ENCODE results near the gene BOD1L1. TPM values are rescaled to one million over a fixed set of nuclear protein-coding genes. Genes with fewer than 3 reads are reported as not detected.

Gene BOD1L1
- total and polyA plus RNA-seq, 2 donors (not counting 1 experiment from before 2014, with no cell fraction given) = 20.1 to 34.3 TPM

DNA sequence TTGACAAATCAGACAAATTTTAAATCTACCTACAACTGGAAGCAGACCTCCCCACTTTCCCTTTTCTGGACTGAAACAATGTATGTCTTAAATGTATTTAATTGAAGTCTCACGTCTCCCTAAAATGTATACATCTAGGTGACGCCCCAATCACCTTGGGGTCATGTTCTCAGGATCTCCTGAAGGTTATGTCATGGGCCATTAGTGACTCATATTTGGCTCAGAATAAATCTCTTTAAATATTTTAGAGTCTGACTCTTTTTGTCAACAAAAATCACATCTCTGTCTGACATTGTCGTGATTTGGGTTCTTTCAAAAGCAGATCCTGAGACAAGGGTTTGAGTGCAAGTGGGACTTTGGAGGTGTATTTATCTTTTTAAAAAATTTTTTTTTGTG, 26.2 kb upstream of the BOD1L1 start:
- H3K36me3 ChIP-seq (ENCODE audit: control insufficient read depth, insufficient read depth, low read length) = no peaks in the 10 kb centered on the region
- TF ChIP-seq, protein P1, sequence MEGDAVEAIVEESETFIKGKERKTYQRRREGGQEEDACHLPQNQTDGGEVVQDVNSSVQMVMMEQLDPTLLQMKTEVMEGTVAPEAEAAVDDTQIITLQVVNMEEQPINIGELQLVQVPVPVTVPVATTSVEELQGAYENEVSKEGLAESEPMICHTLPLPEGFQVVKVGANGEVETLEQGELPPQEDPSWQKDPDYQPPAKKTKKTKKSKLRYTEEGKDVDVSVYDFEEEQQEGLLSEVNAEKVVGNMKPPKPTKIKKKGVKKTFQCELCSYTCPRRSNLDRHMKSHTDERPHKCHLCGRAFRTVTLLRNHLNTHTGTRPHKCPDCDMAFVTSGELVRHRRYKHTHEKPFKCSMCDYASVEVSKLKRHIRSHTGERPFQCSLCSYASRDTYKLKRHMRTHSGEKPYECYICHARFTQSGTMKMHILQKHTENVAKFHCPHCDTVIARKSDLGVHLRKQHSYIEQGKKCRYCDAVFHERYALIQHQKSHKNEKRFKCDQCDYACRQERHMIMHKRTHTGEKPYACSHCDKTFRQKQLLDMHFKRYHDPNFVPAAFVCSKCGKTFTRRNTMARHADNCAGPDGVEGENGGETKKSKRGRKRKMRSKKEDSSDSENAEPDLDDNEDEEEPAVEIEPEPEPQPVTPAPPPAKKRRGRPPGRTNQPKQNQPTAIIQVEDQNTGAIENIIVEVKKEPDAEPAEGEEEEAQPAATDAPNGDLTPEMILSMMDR (conservative IDR thresholded peaks at IDR 0.05 in 1 of 2, IDR thresholded peaks at IDR 0.05 in 1 of 2; ENCODE audit: low read depth in 1 of 2, low read length in 2 of 2) = no peak
- TF ChIP-seq EZH2 (IDR thresholded peaks at IDR 0.05; ENCODE audit: low read length, missing control alignments) = no peak
- H3K27ac ChIP-seq (ENCODE audit: insufficient read depth, low read length) = no peak overlapping the region
- H3K79me2 ChIP-seq (ENCODE audit: control insufficient read depth, insufficient read depth, low read length) = no peaks in the 10 kb centered on the region
- peak overlapping the region in 2 of 4 experiments; percentile 67 to 71 for H3K4me3 ChIP-seq (replicated peaks in 1 of 4; ENCODE audit: control extremely low read depth in 1 of 4, insufficient read depth in 1 of 4, low read depth in 3 of 4, low read length in 4 of 4)
- no peak overlapping the region for H2AFZ ChIP-seq (ENCODE audit: low read length)
- peak in 1 of 2 donors; percentile 47 for DNase-seq (ENCODE audit: low read depth in 2 of 2)
- H3K4me2 ChIP-seq (ENCODE audit: extremely low read depth, insufficient read depth, low read length) = no peak overlapping the region
- H3K4me1 ChIP-seq (ENCODE audit: control insufficient read depth, extremely low read depth, insufficient read depth, low read length) = peaks cover 5% of the 10 kb centered on the region
- no peaks in the 10 kb centered on the region for H4K20me1 ChIP-seq (ENCODE audit: control insufficient read depth, extremely low read depth, insufficient read depth, low read length)
- H3K9me3 ChIP-seq (ENCODE audit: control insufficient read depth, insufficient read depth, low read depth, low read length) = no peaks in the 10 kb centered on the region
- no peaks in the 10 kb centered on the region for H3K27me3 ChIP-seq (ENCODE audit: control insufficient read depth, insufficient read depth, low read length)
- no peak overlapping the region for H3K9ac ChIP-seq (ENCODE audit: insufficient read depth, low read length)

DNA sequence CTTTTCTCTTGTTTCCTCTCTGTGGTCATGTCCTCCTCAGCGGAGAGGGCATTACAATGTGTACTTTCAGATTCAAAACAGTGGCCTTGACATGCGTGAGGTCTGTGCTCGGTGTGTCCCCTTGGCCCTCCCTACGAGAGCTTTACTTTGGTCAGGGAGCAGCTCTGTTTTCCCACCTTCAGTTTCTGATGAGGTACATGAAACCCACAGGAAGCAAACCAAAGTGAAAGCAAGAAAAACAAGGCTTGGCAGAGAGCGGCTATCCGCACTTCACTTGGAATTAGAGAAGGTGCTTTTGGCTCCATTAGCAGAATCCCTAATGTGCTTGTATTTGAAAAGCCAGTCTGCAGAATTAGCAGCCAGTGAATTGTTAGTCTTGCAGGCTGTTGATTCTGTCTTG, 19.5 kb upstream of the BOD1L1 start:
- H3K9me3 ChIP-seq (ENCODE audit: control insufficient read depth, insufficient read depth, low read depth, low read length) = no peaks in the 10 kb centered on the region
- H3K27ac ChIP-seq (ENCODE audit: insufficient read depth, low read length) = no peak overlapping the region
- H3K27me3 ChIP-seq (ENCODE audit: control insufficient read depth, insufficient read depth, low read length) = no peaks in the 10 kb centered on the region
- H3K4me2 ChIP-seq (ENCODE audit: extremely low read depth, insufficient read depth, low read length) = peak overlapping the region; percentile 77
- no peaks in the 10 kb centered on the region for H3K79me2 ChIP-seq (ENCODE audit: control insufficient read depth, insufficient read depth, low read length)
- H3K9ac ChIP-seq (ENCODE audit: insufficient read depth, low read length) = no peak overlapping the region
- peaks cover 2% of the 10 kb centered on the region for H3K4me1 ChIP-seq (ENCODE audit: control insufficient read depth, extremely low read depth, insufficient read depth, low read length)
- peak overlapping the region in 1 of 4 experiments; percentile 31 for H3K4me3 ChIP-seq (replicated peaks in 1 of 4; ENCODE audit: control extremely low read depth in 1 of 4, insufficient read depth in 1 of 4, low read depth in 3 of 4, low read length in 4 of 4)
- TF ChIP-seq, protein P1 (conservative IDR thresholded peaks at IDR 0.05 in 1 of 2, IDR thresholded peaks at IDR 0.05 in 1 of 2; ENCODE audit: low read depth in 1 of 2, low read length in 2 of 2) = no peak
- no peak for TF ChIP-seq EZH2 (IDR thresholded peaks at IDR 0.05; ENCODE audit: low read length, missing control alignments)
- no peaks in the 10 kb centered on the region for H4K20me1 ChIP-seq (ENCODE audit: control insufficient read depth, extremely low read depth, insufficient read depth, low read length)
- no peaks in the 10 kb centered on the region for H3K36me3 ChIP-seq (ENCODE audit: control insufficient read depth, insufficient read depth, low read length)
- DNase-seq (ENCODE audit: low read depth in 2 of 2) = no peak
- peak overlapping the region; percentile 69 for H2AFZ ChIP-seq (ENCODE audit: low read length)

DNA sequence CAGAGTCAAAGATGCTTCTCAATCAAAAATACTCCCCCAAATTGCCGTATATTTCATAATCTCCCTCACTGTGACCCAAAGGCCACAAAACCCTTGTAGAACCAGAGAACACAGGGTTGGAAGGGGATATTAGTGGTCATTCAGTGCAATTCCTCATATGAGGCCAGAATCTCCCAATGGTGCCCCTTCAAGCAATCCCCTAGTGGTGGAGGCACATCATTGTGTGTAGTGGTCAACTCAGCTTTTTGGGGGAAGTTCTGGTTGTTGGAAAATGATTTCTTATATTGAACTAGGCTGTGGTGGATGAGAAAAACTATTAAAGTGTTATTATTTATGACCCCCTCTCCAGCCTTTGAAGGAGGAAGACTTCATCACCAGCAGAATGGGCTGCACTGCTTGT, 17.6 kb upstream of the BOD1L1 start:
- H4K20me1 ChIP-seq (ENCODE audit: control insufficient read depth, extremely low read depth, insufficient read depth, low read length) = no peaks in the 10 kb centered on the region
- no peak overlapping the region for H3K4me3 ChIP-seq (replicated peaks in 1 of 4; ENCODE audit: control extremely low read depth in 1 of 4, insufficient read depth in 1 of 4, low read depth in 3 of 4, low read length in 4 of 4)
- H3K27me3 ChIP-seq (ENCODE audit: control insufficient read depth, insufficient read depth, low read length) = no peaks in the 10 kb centered on the region
- H3K79me2 ChIP-seq (ENCODE audit: control insufficient read depth, insufficient read depth, low read length) = no peaks in the 10 kb centered on the region
- no peak overlapping the region for H3K27ac ChIP-seq (ENCODE audit: insufficient read depth, low read length)
- H3K36me3 ChIP-seq (ENCODE audit: control insufficient read depth, insufficient read depth, low read length) = no peaks in the 10 kb centered on the region
- no peak overlapping the region for H3K4me2 ChIP-seq (ENCODE audit: extremely low read depth, insufficient read depth, low read length)
- no peak for DNase-seq (ENCODE audit: low read depth in 2 of 2)
- no peak for TF ChIP-seq EZH2 (IDR thresholded peaks at IDR 0.05; ENCODE audit: low read length, missing control alignments)
- TF ChIP-seq, protein P1 (conservative IDR thresholded peaks at IDR 0.05 in 1 of 2, IDR thresholded peaks at IDR 0.05 in 1 of 2; ENCODE audit: low read depth in 1 of 2, low read length in 2 of 2) = peak; percentile 6 to 11
- no peaks in the 10 kb centered on the region for H3K9me3 ChIP-seq (ENCODE audit: control insufficient read depth, insufficient read depth, low read depth, low read length)
- peaks cover 5% of the 10 kb centered on the region for H3K4me1 ChIP-seq (ENCODE audit: control insufficient read depth, extremely low read depth, insufficient read depth, low read length)
- H2AFZ ChIP-seq (ENCODE audit: low read length) = no peak overlapping the region
- H3K9ac ChIP-seq (ENCODE audit: insufficient read depth, low read length) = no peak overlapping the region
